ENCODE data around the gene SLC12A3.

Gene SLC12A3

GRCh38 chr16:56941092-56941491 is 76.1 kb downstream of the SLC12A3 start:
- no peak for TF ChIP-seq CTCF (IDR thresholded peaks at IDR 0.05; ENCODE audit: borderline replicate concordance, insufficient read depth, low read depth, low read length)
- H3K4me3 ChIP-seq (ENCODE audit: low read depth, low read length) = no peak overlapping the region

DNA sequence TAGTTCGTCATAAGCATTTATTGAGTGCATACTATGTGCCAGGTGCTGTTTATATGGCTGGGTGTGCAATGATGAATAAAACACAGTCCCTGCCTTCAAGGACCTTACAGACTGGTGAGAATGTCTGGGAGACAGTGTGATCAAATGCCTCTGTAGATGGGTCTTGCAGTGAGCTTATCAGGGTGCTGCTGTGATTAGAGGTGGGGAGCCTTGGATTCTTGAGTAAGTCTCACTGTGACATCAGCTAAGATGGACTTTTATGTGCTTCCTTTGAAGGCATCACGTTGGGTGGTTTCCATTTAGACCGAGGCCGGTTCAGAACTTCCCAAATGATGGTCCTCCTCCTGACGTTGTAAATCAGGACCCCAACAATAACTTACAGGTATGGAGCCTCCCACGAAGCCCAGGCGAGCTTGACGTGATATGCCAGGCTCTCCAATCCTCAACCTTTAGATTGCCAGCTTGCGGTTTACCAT is 76.9 kb downstream of the SLC12A3 start:
- no peak for TF ChIP-seq CTCF (IDR thresholded peaks at IDR 0.05; ENCODE audit: borderline replicate concordance, insufficient read depth, low read depth, low read length)

GRCh38 chr16:56943761-56944375 is 78.9 kb downstream of the SLC12A3 start:
- no peak for TF ChIP-seq CTCF (IDR thresholded peaks at IDR 0.05; ENCODE audit: borderline replicate concordance, insufficient read depth, low read depth, low read length)
- no peak overlapping the region for H3K4me3 ChIP-seq (ENCODE audit: low read depth, low read length)

More for the DNA sequence above, 76.9 kb downstream of the SLC12A3 start:
- no peak overlapping the region for H3K4me3 ChIP-seq (ENCODE audit: low read depth, low read length)

DNA sequence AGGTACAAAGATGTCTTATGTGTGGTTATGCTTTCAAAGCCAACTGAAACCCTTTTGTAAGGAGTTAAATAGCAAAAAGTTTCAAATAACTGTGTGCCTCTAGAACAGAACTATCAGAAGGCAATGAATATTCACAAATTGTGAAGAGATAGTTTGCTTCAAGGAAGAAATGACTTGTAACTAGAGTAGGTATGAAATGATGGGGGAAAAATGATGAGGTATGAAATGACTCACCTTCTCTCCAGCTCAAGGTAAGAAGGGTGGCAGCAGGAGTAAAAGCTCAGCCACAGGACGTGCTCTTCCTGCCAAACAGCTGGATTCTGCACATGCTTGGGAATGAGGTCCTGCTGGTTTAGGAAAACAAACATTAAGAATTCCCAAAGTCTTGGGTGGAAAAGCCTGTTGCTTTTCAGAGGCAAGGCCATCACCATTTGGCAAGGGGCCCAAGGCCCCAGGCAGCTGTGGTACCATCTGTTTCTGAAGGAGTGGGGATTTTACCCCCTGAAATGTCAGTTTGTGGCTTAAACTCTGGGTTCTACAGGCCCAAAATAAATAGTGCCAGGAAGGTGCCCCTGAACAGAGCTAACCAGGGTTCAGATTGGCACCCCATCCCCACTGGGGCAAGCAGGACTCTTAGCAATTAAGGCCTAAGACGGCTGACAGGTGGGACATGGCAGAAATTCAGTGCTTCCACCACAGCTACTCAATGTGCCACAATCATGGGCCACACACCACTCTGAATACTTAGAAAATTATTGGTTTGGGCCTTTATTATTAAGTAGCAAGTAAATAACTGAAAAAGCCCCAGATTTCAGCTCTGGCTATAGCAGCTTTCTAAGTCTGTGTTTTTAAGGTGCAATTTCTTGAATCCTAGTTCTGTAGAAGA is 80.2 kb downstream of the SLC12A3 start:
- no peak overlapping the region for H3K4me3 ChIP-seq (ENCODE audit: low read depth, low read length)
- TF ChIP-seq CTCF (IDR thresholded peaks at IDR 0.05; ENCODE audit: borderline replicate concordance, insufficient read depth, low read depth, low read length) = no peak

GRCh38 chr16:56945847-56946527 is 81.0 kb downstream of the SLC12A3 start:
- H3K4me3 ChIP-seq (ENCODE audit: low read depth, low read length) = no peak overlapping the region
- no peak for TF ChIP-seq CTCF (IDR thresholded peaks at IDR 0.05; ENCODE audit: borderline replicate concordance, insufficient read depth, low read depth, low read length)

GRCh38 chr16:56946767-56947603 is 82.0 kb downstream of the SLC12A3 start:
- H3K4me3 ChIP-seq (ENCODE audit: low read depth, low read length) = no peak overlapping the region
- TF ChIP-seq CTCF (IDR thresholded peaks at IDR 0.05; ENCODE audit: borderline replicate concordance, insufficient read depth, low read depth, low read length) = no peak
